Pancreas (tissue), 10 donors: ENCODE results near the gene EXOSC2. TPM values are rescaled to one million over a fixed set of nuclear protein-coding genes. Genes with fewer than 3 reads are reported as not detected.

Experiments used
- ATAC-seq, 4 donors: fragments of 200-7000 bp; cut with Tn5 transposase; one replicate each; pipeline versions ENCODE4 v1.8.0 to v1.9.1; 2020; ENCODE audit warnings: mild to moderate bottlenecking in 4 of 4, moderate library complexity in 4 of 4
- DNase-seq, 6 donors: peaks; one replicate each; pipeline ENCODE4 v3.0.0-alpha.2; 2020
- FAIRE-seq: peaks from 2 replicates; lab custom pipeline; 2012; peaks lifted over from hg19 to GRCh38; lab: Jason Lieb, UNC
- H3K27ac ChIP-seq, 4 donors: fragments of 200-600 bp; sonication (generic); 1 replicate in 3 of 4; 2 replicates in 1 of 4; pipeline versions ENCODE4 v1.5.0 to v1.8.0; 2020
- H3K27me3 ChIP-seq, 4 donors: fragments of 200-600 bp; one replicate each; pipeline ENCODE4 v1.8.0; 2021
- H3K36me3 ChIP-seq, 3 donors: fragments of 200-600 bp; sonication (generic) in 1 of 3; one replicate each; pipeline versions ENCODE4 v1.5.0 to v1.8.0; 2020 to 2021
- H3K4me1 ChIP-seq, 3 donors: fragments of 200-600 bp; one replicate each; pipeline ENCODE4 v1.8.0; 2021
- H3K4me3 ChIP-seq, 4 donors: fragments of 200-600 bp; sonication (generic) in 2 of 4; one replicate each; pipeline versions ENCODE4 v1.5.0 to v1.8.0; 2020 to 2021
- H3K9me3 ChIP-seq, 4 donors: fragments of 200-600 bp; one replicate each; pipeline ENCODE4 v1.8.0; 2021
- WGBS, 2 donors: extraction: QIAGEN DNeasy Blood & Tissue Kit; methylation state at CpG; one replicate each; pipeline ENCODE4 v1.1.7; 2013; 5-methylcytosine and 5-hydroxymethylcytosine counted together
- intact Hi-C, 3 donors: fragments of 100-400 bp; cut with DNase I; formaldehyde crosslinking; loops; one replicate each; pipeline versions ENCODE4 v1.11.1 to v1.14.2; 2022
- polyA plus RNA-seq, 2 donors: library from polyadenylated mRNA; stranded (reverse); fragments of 200-250 nt; gene quantifications; one replicate each; pipeline ENCODE4 v1.2.3, GENCODE V29; 2013
- total RNA-seq, 6 donors: library from RNA; stranded (reverse); fragmentation: NEBNext Ultra II Directional in 4 of 6; extraction: Animal tissue kit (Norgen Biotek cat#: 25700) in 4 of 6; gene quantifications; one replicate each; pipeline versions ENCODE4 v1.2.1 to v1.2.4, GENCODE V29; 2021 to 2023
- TF ChIP-seq, protein P1 (sequence below), 4 donors: fragments of 200-600 bp; sonication (generic) in 3 of 4; IDR thresholded peaks; one replicate each; pipeline versions ENCODE4 v1.5.0 to v1.8.0; 2021; ENCODE audit warnings: antibody characterized with exemption in 4 of 4
- donor health status: healthy with polysubstance abuse.
- donor health status: DM: no; HTN: no; CAD: no; lungs with moderate emphysema.
- donor health status: DM: no; HTN: no; CAD: no.
- donor health status: control.
- donor health status: control.
- donor health status: Bipolar disorder and iron deficiency.
- donor health status: DM: yes; HTN: yes; CAD: no.
- donor health status: DM: no; HTN: no; CAD: no.
- donor health status: DM: no; HTN: no; CAD: no.
- donor health status: DM: yes; HTN: yes; CAD: no.

Gene EXOSC2
- total and polyA plus RNA-seq, 8 donors = 9.1 to 15.5 (median 11.6) TPM

DNA sequence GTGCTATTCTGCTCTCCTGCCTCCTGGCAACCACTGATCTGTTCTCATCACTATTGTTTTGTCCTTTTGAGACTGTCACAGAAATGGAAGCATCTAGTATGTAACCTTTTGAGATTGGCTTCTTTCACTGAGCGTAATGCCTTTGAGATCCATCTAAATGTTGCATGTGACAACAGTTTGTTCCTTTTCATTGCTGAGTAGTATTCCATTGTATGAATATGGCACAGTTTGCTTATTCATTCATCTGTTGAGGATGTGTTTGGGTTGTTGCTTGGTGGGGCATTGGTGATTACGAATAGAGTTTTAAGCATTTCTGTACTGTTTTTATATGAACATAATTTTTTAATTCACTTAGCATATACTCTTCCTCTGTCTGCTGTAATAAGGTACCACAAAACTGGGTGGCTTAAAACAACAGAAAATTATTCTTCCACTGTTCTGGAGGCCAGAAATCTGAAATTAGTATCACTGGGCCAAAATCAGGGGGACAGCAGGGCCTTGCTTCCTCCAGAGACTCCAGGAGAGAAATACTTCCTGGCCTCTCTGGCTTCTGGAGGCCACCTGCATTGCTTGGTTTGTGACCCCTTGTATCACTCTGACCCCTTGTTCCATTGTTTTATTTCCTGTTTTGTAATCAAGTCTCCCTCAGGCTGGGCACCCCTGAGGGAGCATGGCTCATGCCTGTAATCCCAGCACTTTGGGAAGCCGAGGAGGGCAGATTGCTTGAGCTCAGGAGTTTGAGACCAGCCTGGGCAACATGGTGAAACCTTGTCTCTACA is 53.0 kb downstream of the EXOSC2 start:
- no peak for ATAC-seq
- no peaks in the 10 kb centered on the region for H3K9me3 ChIP-seq
- no peaks in the 10 kb centered on the region for H3K36me3 ChIP-seq

DNA sequence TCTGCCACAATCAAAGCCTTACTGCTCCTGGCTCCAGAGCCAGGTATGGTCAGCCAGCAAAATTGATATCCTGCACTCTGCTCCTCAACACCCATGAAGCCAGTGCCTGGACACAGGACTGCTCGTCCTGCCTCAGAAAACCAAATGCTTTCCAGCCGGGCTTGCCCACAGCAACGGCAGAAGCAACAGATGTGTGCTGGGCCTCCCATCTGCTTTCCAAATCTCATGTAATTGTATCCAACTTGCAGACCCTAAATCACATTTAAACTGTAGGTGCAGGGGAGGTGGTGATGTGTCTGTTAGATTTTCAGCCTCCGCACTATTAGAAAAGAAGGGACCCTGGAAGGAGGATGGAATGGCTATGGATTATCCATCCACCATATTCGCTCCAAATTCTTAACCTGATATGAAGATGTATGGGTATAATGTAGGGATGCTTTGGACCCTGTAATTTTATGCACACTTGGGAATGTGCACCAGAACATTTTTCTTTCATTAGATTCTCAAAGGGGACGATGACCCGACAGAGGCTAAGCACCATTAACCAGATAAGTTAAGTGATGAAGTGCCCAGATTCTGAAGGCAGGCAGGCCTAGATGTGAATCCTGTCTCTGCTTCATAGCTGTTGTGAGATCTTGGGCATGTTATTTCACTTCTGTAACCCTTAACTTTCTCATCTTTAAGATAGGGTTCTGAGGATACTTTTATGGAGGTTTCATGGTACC is 58.2 kb downstream of the EXOSC2 start:
- ATAC-seq (no peak), FAIRE-seq (no peak), DNase-seq (no peak)
- Histone ChIP-seq H3K9me3 (no peaks in the 10 kb centered on the region), H3K4me3 (no peak overlapping the region), H3K27ac (no peak overlapping the region), H3K4me1 (peaks cover 0 to 5% (median 0%) of the 10 kb centered on the region in 3 donors), H3K27me3 (no peaks in the 10 kb centered on the region), H3K36me3 (no peaks in the 10 kb centered on the region)
- WGBS, 2 donors = 93% methylated on average over 7 of the region's 7 CpGs
- intact Hi-C loops = no loop called here
- TF ChIP-seq, protein P1, sequence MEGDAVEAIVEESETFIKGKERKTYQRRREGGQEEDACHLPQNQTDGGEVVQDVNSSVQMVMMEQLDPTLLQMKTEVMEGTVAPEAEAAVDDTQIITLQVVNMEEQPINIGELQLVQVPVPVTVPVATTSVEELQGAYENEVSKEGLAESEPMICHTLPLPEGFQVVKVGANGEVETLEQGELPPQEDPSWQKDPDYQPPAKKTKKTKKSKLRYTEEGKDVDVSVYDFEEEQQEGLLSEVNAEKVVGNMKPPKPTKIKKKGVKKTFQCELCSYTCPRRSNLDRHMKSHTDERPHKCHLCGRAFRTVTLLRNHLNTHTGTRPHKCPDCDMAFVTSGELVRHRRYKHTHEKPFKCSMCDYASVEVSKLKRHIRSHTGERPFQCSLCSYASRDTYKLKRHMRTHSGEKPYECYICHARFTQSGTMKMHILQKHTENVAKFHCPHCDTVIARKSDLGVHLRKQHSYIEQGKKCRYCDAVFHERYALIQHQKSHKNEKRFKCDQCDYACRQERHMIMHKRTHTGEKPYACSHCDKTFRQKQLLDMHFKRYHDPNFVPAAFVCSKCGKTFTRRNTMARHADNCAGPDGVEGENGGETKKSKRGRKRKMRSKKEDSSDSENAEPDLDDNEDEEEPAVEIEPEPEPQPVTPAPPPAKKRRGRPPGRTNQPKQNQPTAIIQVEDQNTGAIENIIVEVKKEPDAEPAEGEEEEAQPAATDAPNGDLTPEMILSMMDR (IDR thresholded peaks at IDR 0.05) = no peak

More for the DNA sequence above, 53.0 kb downstream of the EXOSC2 start:
- Histone ChIP-seq H3K4me3 (no peak overlapping the region), H3K4me1 (no peaks in the 10 kb centered on the region), H3K27me3 (no peaks in the 10 kb centered on the region), H3K27ac (no peak overlapping the region)
- DNase-seq (no peak), FAIRE-seq (no peak)
- 93 to 95% methylated on average over 3 of the region's 3 CpGs for WGBS, 2 donors
- TF ChIP-seq, protein P1 (IDR thresholded peaks at IDR 0.05) = no peak
- intact Hi-C loops = no loop called here

Other genes starting within 250 kb of the EXOSC2 start
- 10 to 100 TPM; 19.3 to 38.9 (median 23.4) TPM for gene ASS1, start 248.8 kb upstream of the EXOSC2 start, total RNA-seq
- gene ASS1, start 248.8 kb upstream of the EXOSC2 start, polyA plus RNA-seq = 10 to 100 TPM; 44.4 to 71.4 TPM
- gene FUBP3, start 114.2 kb upstream of the EXOSC2 start, total RNA-seq = 10 to 100 TPM; 17.0 to 25.9 (median 21.1) TPM
- gene FUBP3, start 114.2 kb upstream of the EXOSC2 start, polyA plus RNA-seq = 10 to 100 TPM; 25.4 to 27.8 TPM
- gene PRDM12, start 29.2 kb upstream of the EXOSC2 start, total RNA-seq = under 1 TPM in 2 of 6 donors, not detected in 4; 0.06 TPM
- gene PRDM12, start 29.2 kb upstream of the EXOSC2 start, polyA plus RNA-seq = under 1 TPM in 1 of 2 donors, not detected in 1; 0.02 TPM
- 10 to 100 TPM; 16.4 to 31.9 (median 22.2) TPM for gene ABL1, start 141.5 kb downstream of the EXOSC2 start, total RNA-seq
- gene ABL1, start 141.5 kb downstream of the EXOSC2 start, polyA plus RNA-seq = 10 to 100 TPM; 15.3 to 16.8 TPM
- gene QRFP, start 203.0 kb downstream of the EXOSC2 start, total RNA-seq = not detected
- gene QRFP, start 203.0 kb downstream of the EXOSC2 start, polyA plus RNA-seq = not detected
- gene FIBCD1, start 245.5 kb downstream of the EXOSC2 start, total RNA-seq = under 1 TPM in 1 of 6 donors, not detected in 5; 0.47 TPM
- not detected for gene FIBCD1, start 245.5 kb downstream of the EXOSC2 start, polyA plus RNA-seq